Neural progenitor cell (in vitro differentiated cells): Measurements from ENCODE around the gene LRRC1.

Experiments used
- EZH2 ChIP-seq: fragments of 200-600 bp; sonication (generic); IDR thresholded peaks from 2 replicates; pipeline ENCODE4 v1.6.1; 2017; ENCODE audit warnings: antibody characterized with exemption, mild to moderate bottlenecking, moderate library complexity
- TF ChIP-seq, protein P1 (sequence below): fragments of 200-600 bp; sonication (generic); IDR thresholded peaks from 2 replicates; pipeline ENCODE4 v1.5.1; 2017; ENCODE audit warnings: antibody characterized with exemption, mild to moderate bottlenecking

DNA sequence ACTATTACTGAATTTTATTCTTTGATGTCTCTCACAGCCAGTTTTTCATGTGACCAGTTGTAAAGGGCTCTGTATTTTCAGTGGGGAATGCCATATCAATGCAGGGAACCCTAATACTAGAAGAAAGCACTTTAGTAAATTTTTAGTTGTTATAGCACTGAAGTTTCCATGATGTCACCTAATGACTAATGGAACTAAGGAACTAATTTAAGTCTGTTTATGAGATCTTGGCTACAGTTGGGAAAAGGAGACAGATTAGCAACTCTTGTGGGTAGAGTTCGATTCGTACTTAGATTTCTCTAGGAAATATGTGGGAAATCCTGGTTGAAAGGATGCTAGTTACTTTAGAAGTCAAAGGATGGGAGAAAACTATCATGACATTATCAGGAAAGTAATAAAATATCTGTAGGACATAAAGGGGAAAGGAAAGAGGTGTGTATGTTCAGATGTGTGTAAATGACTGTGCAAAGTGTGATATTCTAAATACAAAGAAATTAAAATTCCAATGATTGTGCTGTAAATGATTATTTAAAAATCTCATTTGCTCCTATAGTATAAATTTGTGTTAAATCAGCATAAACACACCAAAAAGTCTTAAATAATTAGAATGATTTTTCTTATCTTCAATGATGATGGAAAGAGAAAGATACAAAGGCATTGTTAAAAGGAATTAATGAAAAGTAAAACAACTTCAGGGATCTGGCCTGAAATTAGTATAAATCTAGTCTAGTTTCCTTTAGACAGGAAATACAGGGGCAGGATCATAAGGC, 103.4 kb downstream of the LRRC1 start:
- TF ChIP-seq EZH2 = no peak
- TF ChIP-seq, protein P1, sequence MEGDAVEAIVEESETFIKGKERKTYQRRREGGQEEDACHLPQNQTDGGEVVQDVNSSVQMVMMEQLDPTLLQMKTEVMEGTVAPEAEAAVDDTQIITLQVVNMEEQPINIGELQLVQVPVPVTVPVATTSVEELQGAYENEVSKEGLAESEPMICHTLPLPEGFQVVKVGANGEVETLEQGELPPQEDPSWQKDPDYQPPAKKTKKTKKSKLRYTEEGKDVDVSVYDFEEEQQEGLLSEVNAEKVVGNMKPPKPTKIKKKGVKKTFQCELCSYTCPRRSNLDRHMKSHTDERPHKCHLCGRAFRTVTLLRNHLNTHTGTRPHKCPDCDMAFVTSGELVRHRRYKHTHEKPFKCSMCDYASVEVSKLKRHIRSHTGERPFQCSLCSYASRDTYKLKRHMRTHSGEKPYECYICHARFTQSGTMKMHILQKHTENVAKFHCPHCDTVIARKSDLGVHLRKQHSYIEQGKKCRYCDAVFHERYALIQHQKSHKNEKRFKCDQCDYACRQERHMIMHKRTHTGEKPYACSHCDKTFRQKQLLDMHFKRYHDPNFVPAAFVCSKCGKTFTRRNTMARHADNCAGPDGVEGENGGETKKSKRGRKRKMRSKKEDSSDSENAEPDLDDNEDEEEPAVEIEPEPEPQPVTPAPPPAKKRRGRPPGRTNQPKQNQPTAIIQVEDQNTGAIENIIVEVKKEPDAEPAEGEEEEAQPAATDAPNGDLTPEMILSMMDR = no peak
